ENCODE data around the gene ALKBH3.

The ALKBH3 gene

DNA sequence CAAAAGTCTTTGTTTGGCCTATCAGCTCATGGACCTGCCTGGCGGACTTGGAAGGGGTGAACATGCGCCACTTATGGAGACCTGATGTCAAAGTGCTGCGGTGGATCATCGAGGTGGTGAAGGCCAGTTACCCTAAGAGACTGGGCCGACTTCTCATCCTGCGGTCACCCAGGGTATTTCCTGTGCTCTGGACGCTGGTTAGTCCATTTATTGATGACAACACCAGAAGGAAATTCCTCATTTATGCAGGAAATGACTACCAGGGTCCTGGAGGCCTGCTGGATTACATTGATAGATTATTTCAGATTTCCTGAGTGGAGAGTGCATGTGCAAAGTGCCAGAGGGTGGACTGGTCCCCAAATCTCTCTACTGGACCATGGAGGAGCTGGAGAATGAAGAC is 17.9 kb downstream of the ALKBH3 start:
- DNase-seq: no peak

DNA sequence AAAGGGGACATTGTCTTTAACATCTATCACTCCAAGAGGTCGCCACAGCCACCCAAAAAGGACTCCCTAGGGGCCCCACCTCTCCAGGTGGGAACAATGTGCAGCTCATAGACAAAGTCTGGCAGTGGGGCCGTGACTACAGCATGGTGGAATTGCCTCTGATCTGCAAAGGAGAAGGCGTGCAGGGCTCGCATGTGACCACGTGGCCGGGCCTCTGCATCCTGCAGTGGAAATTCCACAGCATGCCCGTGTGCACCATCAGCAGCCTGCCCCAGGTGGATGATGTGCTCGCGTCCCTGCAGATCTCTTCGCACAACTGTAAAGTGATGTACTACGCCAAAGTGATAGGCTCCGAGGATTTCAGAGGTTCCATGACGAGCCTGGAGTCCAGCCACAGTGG is 18.5 kb downstream of the ALKBH3 start:
- DNase-seq: no peak

DNA sequence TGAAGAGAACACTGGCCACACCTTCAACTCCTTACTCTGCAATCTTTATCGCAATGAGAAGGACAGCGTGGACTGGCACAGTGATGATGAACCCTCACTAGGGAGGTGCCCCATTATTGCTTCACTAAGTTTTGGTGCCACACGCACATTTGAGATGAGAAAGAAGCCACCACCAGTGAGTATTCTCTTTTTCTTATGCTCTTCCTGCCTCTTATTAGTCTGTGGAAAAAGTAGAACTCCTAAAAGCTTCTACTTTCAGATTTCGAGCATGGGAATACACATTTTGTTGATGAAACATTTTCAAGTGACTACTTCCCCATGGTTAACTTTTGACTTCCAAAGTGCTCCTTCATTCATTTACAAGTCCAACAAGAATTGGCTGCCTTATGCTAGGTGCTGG is 20.9 kb downstream of the ALKBH3 start:
- no peak for DNase-seq

DNA sequence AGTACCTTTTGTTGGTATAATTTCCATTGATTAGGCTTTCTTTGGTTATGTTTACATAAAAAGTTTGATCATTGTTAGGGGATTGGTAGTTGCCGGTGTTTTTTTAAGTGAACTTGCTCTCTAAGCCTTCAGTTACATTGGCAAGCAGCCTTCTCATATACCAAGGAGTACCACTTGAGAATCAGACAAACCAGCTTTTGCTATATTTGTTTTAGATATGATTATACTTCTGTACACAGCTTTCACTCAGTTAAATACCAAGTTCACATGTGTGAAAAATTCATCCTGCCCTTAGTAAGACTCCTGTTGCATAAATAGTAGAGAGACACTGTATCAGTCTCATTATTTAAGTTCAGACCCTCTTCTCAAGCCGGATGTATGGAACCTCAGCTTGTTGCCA is 22.4 kb downstream of the ALKBH3 start:
- DNase-seq: no peak

- DNase-seq: no peak
Observed at GRCh38 chr11:43903969-43904368, 23.3 kb downstream of the ALKBH3 start.

DNA sequence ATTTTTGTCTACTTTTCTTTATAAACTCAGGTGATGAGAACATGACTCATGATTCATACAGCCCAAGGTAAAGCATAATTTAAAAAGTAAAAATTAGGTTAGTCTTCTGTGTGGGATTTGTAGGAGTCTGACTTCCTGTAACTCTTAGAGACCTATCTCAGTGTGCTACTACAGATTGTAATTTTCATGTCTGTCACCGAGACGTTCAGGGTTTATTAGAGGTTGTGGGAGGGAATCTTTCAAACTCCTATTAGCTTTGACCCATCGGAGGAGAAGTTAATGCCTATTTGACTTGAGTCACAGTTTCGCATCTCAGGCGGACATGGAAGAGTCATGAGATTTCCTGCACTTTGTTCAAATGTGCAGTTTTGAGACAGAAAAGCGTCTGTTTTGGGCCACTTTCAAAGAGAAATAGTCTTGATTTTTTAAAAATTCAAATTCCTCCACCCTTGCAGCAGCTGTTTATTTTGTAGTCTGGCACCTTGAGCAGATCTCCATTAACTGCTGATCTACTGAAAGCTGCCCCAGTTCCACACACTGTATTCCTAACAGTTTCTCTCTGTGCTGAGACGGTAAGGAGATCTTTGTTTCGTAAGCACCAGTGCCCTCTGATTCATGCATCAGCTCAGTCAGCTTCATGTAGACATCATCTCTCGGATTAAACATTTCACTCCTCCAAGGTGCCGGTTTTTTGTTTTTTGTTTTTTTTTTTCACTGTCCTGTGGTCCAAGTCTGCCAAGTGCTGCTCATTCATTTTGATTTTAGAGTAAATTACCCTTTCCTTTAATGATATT is 24.3 kb downstream of the ALKBH3 start:
- DNase-seq: no peak

- no peak for DNase-seq
Observed at GRCh38 chr11:43905813-43906241, 25.2 kb downstream of the ALKBH3 start.

DNA sequence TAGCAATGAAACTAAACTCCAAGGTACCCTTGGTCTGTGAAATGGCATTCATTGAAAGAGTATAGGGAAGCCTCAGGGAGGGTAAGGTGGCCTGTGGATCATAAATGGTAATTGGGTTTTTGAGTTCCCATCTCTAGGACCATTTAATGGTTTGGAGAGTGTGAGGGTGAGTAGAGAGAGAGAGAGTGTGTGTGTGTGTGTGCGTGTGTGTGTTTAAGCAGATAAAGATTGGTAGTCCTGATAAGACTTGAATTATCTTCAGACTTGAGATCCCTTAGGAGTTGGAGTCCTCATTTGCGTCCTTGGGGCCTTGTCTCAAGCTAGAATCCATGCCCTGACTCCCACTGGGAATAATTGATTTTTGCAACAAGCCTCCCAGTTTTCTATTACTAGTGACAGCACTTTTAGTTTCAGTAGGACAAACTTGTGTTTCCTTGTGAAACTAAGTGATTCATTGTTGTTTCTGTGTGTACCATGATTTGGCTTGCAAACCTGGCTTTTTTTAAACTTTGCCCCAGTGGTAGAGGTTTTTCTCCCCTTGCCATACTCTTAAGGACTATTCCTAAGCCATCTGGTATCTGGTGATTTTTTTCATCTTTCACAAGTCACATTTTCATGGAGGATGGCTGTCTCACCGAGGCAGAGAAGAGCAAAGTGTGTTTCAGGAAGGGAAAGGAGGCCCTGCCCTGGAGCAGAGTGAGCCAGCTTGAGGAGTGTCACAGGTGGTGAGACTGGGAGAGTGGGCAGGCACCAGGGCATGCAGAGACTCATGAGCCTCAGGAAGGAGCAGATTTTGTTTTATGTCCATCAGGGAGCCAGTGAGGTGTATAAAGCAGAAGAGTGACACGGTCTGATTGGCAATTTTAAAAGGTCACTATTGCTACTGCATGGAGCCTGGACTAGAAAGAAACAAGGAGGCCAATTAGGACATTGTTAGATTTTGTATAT is 26.7 kb downstream of the ALKBH3 start:
- DNase-seq: no peak

DNA sequence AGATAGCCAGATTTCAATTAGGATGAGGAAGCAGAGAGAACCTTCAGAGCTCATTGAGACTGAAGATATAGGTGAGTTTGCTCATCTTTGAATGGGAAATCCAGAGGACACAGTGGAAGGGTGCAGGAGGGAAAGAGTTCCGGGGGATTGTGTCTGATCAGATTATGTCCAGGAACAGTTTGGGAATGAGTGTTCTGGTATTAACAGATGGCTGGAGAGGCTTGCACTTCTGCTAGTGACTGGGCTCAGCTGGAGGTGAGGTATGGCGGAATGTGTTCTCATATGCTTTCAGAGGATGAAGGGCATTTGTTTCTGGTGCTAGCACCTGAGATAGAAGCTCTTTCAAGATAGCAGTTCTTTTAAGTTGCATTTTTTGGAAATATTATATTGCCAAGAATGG is 27.6 kb downstream of the ALKBH3 start:
- no peak for DNase-seq

DNA sequence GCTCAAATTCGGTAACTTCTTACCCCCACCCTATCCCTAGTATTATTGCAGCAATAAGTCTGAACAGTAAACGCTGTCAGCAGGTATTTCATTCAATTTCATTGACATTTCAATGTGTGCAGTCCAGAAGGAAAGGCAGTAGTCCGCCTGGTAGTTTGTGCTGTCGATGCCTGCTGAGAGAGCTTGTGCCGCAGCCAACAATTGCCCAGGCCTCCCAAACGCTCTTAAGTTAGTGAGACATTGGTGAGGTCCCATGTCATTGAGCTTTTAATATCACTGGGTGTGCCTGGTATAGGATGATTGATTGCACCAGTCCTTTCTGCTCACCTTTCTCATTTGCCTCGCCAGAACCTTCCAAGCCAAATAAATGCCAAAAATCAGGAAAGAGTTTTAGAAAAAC is 28.1 kb downstream of the ALKBH3 start:
- DNase-seq: no peak

- DNase-seq: no peak
Observed at GRCh38 chr11:43913829-43914380, 33.3 kb downstream of the ALKBH3 start.

- no peak for DNase-seq
Observed at GRCh38 chr11:43914466-43914865, 33.8 kb downstream of the ALKBH3 start.

GRCh38 chr11:43916621-43917020 is 36.0 kb downstream of the ALKBH3 start:
- no peak for DNase-seq

DNA sequence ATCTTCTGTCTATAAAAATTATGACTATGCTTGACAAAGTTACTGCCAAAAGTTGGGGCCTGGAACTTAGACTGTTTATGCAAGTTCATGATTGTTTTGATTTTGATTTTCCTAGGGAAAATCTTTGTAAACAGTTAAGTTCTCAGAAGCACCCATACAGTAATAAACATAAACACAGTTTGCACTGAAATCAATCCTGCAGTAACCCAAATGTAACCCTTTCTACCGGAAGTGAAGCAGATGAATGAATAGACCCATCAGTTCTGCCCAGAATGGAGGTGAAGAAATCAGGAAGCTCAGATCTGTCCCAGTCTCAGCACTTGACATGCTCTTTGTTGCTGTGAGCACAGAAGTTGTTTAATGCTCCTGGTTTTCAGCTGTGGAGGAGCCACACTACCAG is 37.2 kb downstream of the ALKBH3 start:
- no peak for DNase-seq

- no peak for DNase-seq
Observed at GRCh38 chr11:43918662-43919061, 38.0 kb downstream of the ALKBH3 start.

GRCh38 chr11:43919852-43920597 is 39.4 kb downstream of the ALKBH3 start:
- DNase-seq: no peak

- no peak for DNase-seq
Observed at GRCh38 chr11:43920598-43921419, 40.2 kb downstream of the ALKBH3 start.

- DNase-seq: no peak
Observed at GRCh38 chr11:43921561-43922294, 41.1 kb downstream of the ALKBH3 start.

- no peak for DNase-seq
Observed at GRCh38 chr11:43922295-43922648, 41.6 kb downstream of the ALKBH3 start.

- DNase-seq: no peak
Observed at GRCh38 chr11:43922744-43923405, 42.2 kb downstream of the ALKBH3 start.
